22Rv1 (cell line): Measurements from ENCODE around the gene ARMC10.
"Not testable (repeated sequence)": the region's sequence is repeated elsewhere in the genome, so short reads cannot be mapped to it uniquely, and the experiment has no call there.

Source experiments
- H3K27ac ChIP-seq: fragments of 450-650 bp; 2 replicates; pipeline ENCODE4 v1.5.1; 2017
- ZFX ChIP-seq: fragments of 450-650 bp; IDR thresholded peaks from 2 replicates; pipeline ENCODE4 v1.6.1; 2017; ENCODE audit warnings: antibody characterized with exemption, borderline replicate concordance
- TF ChIP-seq, protein P1 (sequence below): fragments of 450-650 bp; IDR thresholded peaks from 2 replicates; pipeline ENCODE4 v1.5.1; 2017; ENCODE audit warnings: mild to moderate bottlenecking

The ARMC10 gene

GRCh38 chr7:103100348-103100747 lies 25.4 kb downstream of the ARMC10 start:
- H3K27ac ChIP-seq: no peak overlapping the region
- TF ChIP-seq ZFX: no peak
- TF ChIP-seq, protein P1, sequence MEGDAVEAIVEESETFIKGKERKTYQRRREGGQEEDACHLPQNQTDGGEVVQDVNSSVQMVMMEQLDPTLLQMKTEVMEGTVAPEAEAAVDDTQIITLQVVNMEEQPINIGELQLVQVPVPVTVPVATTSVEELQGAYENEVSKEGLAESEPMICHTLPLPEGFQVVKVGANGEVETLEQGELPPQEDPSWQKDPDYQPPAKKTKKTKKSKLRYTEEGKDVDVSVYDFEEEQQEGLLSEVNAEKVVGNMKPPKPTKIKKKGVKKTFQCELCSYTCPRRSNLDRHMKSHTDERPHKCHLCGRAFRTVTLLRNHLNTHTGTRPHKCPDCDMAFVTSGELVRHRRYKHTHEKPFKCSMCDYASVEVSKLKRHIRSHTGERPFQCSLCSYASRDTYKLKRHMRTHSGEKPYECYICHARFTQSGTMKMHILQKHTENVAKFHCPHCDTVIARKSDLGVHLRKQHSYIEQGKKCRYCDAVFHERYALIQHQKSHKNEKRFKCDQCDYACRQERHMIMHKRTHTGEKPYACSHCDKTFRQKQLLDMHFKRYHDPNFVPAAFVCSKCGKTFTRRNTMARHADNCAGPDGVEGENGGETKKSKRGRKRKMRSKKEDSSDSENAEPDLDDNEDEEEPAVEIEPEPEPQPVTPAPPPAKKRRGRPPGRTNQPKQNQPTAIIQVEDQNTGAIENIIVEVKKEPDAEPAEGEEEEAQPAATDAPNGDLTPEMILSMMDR: no peak

- no peak overlapping the region for H3K27ac ChIP-seq
- TF ChIP-seq, protein P1: no peak
- TF ChIP-seq ZFX: no peak
These were observed 26.6 kb downstream of the ARMC10 start for GRCh38 chr7:103101543-103101942.

GRCh38 chr7:103106005-103106702 lies 31.2 kb downstream of the ARMC10 start:
- TF ChIP-seq, protein P1: no peak
- TF ChIP-seq ZFX: no peak
- no peak overlapping the region for H3K27ac ChIP-seq

DNA sequence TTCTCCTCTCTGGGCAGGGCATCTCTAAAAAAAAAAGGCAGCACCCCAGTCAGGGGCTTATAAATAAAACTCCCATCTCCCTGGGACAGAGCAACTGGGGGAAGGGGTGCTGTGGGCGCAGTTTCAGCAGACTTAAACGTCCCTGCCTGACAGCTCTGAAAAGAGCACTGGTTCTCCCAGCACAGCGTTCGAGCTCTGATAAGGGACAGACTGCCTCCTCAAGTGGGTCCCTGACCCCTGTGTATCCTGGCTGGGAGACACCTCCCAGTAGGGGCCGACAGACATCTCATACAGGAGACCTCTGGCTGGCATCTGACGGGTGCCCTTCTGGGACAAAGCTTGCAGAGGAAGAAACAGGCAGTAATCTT lies 31.7 kb downstream of the ARMC10 start:
- H3K27ac ChIP-seq: not testable (repeated sequence)

- no peak overlapping the region for H3K27ac ChIP-seq
- no peak for TF ChIP-seq ZFX
- TF ChIP-seq, protein P1: no peak
These were observed 38.2 kb downstream of the ARMC10 start for GRCh38 chr7:103113164-103113563.

DNA sequence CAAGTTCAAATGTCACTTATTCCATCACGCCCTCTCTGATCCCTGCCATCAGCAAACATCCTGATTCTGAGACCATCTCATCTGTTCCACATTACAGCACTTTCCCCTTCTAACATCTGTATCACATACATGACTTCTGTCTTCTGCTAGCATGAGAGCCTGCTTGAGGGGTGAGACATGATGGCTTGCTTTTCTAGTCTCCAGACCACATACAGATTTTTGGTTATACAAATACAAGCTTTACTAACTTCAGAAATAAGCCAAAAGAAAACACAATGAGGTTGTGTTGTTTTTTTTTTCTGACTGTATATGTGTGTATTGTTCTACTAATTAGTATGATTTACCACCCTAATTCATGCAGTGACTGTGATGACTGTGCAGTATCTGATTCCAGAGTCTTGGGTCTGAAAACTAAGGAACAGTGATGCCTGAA lies 39.7 kb downstream of the ARMC10 start:
- no peak for TF ChIP-seq ZFX
- TF ChIP-seq, protein P1: no peak
- H3K27ac ChIP-seq: no peak overlapping the region

- H3K27ac ChIP-seq: peak overlapping the region; percentile 39; the same call in 1 of the 2 replicates
- TF ChIP-seq, protein P1: no peak
- no peak for TF ChIP-seq ZFX
These were observed 40.8 kb downstream of the ARMC10 start for GRCh38 chr7:103115771-103116170.

- TF ChIP-seq, protein P1: no peak
- no peak for TF ChIP-seq ZFX
- peak overlapping the region; percentile 39 for H3K27ac ChIP-seq
These were observed 41.6 kb downstream of the ARMC10 start for GRCh38 chr7:103116511-103116910.
